GM19397 (cell line): Measurements from ENCODE around the gene FLT4.

ENCODE experiments used
- ATAC-seq: cut with Tn5 transposase; IDR thresholded peaks from one replicate; pipeline ENCODE4 v1.9.1; 2021; ENCODE audit warnings: mild to moderate bottlenecking, moderate library complexity; ENCODE audit not compliant: unreplicated experiment

FLT4 gene

DNA sequence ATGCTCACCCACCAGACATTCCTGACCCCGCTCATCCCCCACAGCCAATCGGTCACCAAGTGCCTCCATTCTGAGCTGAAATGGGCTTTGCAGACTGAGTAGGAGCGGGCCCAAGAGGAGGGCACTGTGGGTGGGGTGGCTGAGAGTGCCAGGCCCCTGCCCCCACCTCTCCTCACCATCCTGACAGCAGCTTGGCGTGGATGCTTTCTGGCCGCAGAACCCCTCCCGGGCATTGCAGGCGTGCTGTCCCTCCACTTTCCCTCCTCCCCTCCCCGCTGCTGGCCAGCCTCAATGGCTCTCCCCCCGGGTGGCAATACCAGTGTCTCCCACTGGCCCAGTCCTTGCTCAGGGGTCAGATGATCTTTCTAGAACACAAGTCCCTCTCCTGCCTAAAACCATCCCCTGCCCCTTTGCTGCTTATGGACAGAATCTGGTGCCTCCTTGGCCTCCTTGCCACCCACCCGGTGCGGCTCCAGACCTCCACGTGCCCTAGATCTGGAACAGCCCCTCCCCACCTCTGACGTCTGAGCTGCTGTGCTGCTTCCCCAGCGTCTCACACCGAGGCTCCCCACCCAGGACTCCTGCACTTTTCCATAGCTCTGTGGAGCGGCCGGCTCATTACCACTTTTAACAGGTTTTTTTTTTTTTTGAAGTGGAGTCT is 6.1 kb downstream of the FLT4 start:
- no peak for ATAC-seq

DNA sequence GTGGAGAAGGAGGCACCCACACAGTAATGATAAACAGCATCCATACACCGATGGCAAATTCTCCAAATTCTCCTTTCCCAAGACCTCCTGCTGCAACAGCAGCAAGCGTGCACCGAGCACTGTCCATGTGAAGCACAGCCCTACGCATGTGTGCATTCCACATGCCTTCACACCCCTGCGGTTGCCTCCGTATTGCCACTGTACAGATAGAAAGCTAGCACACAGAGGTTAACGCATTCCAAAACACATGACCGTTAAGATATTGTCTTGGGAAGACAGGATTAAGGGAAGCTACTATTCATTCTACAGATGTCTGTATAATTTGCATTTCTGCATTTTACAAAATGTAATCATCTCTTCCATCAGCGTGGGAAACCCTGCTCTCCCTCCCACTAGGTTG is 6.6 kb downstream of the FLT4 start:
- ATAC-seq: no peak

DNA sequence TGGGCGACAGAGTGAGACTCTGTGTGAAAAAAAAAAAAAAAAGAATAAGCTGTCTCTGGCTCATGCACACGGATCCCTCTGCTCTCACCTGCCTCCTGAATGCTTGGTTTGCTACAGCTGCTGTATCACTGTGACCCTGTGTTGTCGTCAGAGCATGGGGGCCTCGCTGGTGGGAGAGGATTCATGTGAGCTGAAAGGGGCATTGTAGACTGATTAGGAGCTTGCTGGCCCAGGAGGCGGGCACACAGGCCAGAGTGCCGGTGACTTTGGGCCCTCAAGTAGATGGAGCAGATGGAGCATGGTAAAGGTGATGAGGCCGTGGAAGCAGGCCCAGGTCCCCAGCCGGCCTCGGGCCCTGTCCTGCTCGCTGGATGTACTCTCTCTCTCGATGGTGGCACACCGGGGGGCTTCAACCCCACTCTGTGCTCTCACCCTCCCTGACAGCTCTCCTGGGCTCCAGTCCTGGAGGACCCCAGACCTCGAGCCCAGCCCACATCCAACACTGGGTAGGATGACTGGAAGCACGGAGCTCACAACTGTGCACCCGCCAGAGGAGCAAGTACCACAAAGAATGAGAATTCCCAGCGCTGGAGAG is 7.1 kb downstream of the FLT4 start:
- no peak for ATAC-seq

DNA sequence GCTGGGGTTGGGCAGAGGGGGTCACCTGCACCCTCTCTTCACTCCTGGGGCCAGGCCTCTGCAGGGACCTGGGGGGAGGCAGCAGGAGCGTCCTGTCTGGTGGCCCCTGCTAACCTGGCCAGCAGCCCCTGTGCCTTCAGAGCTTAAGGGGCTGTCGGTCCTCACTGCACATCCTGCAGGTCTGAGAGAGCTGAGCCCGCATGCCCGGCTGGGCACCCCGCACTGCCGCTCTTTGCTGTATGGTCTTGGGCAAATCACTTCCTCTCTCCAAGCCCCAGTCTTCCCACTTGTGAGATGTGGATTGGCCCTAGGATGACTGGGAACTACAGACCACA is 7.9 kb downstream of the FLT4 start:
- no peak for ATAC-seq

DNA sequence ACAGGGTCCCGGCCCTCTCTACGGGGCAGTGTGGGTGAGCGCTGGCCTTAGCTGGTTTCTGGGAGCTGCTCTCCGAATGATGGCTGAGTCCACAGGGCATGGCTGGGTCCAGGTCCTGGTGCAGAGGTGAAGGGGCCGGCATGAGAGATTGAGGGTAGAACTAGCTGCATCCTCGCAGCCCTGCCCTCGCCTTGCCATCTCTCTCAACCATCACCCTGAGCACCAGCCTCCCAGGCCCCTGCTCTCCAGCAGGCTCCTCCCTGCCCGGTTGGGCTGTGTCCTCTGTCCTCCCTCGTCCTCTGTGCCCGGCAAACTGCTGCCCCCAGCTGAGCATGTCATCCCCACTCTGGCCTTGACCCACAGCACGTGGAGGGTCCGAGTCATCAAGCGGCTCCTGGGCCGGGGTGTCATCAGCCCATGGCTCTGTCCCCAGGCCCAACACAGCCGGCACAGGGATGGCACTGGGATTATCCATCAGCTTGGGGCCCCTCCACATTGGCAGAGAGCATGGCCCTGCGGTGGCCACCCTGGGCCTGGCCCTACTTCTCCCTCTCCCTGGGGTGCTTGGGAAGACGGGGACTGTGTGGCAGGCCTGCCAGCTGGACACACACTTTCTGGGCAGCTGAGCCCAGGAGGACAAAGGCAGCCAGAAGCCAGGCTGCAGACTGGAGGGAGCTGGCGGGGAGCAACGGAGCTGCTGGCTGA is 8.4 kb downstream of the FLT4 start:
- no peak for ATAC-seq

DNA sequence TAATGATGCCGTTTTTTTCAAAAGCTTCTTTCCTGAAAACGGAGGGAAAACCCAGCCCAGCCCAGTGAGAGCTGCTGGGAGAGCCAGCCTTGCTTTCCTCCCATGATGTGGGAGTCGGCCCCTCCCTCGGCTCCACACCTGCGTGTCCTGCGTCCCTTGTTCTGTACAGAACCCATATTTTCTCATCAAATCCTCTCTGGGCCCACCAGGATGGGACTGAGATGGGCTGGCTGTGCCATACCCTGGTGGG is 8.9 kb downstream of the FLT4 start:
- ATAC-seq: no peak

DNA sequence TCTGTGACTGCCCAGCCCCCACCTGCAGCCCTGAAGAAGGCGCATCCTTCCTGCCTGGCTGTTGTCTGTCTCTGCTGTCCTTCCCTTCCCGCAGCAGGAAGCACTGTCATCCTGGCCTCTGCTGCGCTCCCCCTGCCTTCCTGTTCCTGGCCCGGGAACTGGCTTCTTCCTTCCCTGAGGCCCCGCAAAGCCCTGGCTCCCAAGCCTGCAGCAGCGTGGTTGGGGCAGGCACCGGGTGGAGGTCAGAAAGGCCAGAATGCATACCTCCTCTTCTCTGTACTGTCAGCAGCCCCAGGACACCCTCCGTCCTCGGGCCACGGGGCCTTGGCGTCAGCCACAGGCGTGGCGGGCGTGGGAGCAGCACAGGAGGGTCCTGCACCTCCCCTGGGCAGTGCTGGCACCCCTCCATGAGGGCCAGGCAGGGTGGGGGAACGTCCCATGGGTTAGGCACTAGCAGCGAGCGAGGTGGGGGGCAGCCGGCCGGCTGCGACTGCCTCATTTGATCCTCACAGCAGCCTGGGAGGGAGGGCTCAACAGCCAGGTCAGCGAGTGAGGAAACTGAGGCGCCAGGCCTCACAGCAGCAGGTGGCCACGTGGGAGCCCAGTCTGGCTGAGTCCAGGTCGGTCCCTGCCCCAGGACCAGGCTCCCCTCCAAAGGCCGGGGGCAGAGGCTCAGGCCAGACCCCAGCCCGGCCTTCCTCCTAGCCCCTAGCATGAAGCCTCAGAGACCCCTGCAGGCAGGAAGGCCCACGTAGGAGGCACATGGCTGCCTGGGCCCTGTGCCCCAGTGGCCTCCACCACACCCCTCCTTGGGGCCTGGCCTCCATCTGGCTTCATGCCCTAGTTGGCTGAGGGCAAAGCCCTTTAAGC is 9.4 kb downstream of the FLT4 start:
- no peak for ATAC-seq

DNA sequence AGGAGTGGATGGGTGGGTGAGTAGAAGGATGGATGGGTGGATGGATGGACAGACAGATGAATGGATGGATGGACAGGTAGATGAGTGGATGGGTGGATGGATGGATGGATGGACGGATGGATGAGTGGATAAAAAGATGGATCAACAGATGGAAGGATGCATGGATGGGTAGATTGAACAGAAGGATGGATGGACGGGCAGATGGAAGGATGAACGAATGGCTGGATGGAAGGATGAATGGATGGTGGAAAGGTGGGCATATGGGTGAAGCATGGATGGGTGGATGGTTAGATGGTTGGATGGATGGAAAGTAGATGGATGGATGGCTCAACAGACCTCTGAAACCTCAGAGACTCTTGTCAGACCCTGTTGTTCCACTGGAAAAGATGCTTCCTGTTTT is 10.1 kb downstream of the FLT4 start:
- no peak for ATAC-seq

DNA sequence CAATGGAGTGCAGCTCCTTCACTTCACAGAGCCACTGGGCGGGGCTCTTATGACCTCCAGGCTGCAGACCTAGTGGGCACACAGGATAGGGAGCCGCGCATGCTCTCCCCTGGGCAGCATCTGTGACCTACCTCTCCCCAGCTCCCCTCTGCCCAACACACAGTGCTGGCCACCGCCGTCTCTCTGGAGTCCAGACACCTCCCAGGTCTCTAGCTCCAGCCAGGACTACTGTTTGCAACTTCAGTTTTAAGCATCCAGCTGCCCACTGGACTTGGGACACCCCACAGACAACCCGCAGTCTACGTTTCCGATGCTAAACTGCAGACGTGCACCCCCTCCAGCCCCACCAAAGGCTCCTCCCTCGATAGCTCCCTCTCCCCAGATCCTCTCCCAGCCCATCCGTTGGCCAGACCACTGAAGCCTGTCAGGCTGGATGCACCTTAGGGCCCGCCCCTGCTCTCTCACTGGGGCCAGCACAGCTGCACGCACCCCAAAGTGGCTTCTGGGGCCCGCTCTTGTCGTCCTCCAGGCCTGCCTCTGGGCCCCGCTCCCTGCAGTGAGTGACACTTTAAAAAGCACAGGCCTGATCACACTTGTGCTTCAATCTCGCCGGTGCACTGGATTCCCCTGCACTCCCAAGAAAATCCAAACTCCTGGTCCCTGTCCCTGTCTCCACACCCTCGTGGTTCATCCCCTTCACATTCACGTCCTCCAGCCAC is 11.3 kb downstream of the FLT4 start:
- ATAC-seq: no peak

DNA sequence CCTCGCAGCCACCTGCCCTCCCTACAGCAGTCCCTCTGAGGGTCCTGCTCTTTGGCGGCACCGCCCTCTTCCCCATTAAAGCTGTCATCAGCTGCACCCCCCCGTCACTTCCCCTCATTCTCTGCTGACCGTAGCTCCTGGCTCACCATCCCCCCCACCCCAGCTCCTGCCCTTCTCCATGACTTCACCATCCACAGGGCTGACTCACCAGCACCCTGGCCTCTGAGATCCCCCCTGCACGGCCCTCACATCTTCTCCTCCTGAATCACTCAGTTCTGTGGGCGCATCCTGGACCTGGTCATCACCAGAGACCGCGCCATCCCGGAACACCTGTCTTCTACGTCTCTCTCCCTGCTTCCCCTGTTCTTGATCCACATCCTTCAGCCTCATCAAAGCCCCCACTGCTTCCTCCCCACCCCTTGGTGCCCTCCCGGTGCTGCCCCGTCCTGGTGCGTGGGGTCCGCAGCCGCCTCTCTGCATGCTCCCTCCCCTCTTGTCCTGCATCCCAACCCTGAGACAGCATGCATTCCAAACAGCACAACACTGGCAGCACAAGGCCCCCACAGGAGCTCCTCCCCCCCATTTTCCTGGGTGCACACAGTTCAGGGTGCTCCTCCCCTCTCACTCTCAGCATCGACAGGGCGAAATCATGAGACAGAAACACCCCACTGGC is 12.9 kb downstream of the FLT4 start:
- ATAC-seq: no peak

DNA sequence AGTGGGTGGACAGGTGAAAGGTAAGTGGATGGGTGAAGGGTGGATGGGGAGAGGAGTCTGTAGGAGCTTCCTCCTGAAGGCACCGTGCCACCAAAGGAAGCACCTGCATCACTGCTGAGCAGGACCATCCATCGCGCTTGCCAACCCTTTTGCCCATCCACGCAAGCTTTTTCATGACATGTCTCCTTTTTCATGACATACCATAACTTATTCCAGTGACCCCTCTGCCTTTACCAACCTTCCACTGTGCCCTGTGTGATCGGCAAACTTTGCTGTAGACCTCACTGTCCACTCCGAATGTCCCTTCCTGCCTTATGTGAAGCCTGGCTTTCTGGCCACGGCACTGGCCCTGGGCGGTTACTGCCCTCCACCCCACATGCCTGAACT is 13.4 kb downstream of the FLT4 start:
- ATAC-seq: no peak

DNA sequence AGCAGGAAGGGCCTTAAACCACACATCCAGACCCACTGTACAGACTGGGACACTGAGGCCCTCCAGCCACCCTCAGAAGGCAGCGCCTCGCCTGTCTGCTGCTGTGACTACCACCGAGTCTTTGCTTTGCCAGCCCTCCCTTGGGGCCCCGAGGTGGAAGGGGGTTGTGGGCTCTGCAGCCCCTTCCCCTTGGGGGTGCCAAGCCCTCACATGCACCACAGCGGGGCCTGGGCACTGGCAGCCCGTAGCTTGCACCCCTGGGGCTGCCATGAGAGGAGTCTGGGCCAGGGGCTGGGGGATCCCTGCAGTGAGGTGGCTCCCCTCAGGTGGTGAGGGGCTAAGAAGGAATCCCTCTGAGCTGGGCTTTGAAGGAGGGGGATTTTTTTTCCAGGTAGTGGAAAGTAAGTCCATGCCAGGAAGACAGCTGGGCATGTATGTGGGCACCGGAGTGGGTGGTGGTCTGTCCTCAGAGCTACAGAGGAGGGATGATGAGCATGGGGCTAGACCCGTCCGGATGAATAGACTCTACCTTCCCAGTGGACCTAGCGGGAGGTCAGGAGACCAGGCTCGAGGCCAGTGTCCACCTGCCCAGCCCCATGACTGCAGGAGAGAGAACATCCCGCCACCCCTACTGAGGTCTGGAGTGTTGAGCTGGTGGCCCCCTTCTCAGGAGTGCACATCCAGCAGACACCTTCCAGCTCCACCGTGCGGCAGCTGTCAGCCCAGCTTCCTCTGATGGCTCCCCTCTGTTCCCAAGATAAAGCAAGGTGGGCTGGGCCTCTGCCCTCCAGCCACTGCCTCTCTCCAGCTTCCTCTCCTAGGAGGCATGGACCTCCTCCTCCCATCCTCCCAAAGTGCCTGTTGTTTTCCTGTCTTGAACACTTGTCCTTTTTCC is 15.9 kb downstream of the FLT4 start:
- ATAC-seq: no peak

DNA sequence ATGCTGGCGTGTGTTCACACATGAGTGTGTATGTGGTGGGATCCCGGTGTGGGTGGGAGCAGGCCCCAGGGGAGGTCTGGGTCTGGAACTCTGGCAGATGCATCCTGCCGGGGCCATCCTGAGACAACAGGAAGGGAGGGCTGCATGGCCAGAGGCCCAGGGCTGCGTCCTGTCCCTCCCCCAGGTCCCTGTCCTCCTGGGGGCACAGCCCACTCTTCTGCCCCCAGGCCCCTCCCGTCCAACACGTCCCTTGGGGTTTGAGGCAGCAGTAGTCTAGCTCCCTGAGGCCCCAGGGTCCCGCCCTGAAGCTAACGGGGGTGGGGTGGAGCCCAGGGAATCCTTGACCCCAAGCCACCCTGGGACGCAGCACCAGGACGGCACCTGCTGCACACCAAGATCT is 16.6 kb downstream of the FLT4 start:
- no peak for ATAC-seq

DNA sequence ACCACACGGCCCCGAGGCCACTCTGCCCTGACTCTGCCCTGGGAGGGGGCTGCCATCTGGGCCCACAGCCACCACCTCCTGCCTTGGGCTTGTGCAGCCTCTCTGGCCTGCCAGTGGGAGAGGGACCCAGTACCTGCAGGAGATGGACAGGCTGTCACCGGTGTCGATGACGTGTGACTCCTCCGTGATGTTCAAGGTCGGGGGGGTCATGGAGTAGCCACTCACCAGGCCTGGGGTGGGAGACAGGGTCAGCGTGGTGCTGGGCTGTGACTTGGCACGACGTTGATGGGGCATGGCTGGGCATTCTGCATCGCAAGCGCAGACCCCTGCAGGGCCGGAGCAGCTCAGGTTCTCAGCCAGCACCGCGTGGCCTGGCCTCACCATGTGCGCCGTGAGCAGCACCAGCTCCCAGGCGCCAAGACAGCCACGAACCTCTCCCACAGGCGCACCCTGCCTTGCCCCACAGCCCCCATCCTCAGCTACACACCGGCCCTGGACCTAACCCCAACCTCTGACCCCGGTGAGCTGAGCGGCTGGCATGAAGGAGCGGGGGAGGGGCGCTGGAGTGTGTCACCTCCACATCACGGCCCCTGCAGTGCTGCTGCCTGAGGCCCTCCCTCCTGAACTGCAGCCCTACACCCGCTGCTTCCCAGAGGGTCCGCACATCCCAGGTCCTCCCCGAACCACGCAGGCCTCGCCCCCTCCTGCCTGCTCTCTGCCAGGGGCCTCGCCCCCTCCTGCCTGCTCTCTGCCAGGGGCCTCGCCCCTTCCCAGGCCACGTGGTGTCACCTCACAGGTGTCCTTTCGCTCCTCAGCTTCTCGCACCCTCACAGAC is 17.6 kb downstream of the FLT4 start:
- no peak for ATAC-seq

DNA sequence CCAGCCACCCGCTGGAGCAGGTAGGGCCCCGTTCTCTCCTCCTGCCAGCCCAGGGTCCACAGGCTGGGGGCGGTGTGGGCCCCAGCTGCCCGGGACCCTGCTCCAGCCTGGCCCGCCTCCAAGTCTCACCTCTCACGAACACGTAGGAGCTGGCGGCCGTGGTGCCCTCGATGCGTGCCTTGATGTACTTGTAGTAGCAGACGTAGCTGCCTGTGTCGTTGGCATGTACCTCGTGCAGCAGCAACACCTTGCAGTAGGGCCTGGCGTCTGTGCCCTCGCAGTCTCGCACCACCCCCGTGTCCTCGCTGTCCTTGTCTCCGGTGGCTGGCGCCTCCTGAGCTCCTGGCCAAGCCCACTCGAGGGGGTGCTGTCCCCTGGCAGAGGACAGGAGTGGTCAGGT is 19.0 kb downstream of the FLT4 start:
- ATAC-seq: no peak

DNA sequence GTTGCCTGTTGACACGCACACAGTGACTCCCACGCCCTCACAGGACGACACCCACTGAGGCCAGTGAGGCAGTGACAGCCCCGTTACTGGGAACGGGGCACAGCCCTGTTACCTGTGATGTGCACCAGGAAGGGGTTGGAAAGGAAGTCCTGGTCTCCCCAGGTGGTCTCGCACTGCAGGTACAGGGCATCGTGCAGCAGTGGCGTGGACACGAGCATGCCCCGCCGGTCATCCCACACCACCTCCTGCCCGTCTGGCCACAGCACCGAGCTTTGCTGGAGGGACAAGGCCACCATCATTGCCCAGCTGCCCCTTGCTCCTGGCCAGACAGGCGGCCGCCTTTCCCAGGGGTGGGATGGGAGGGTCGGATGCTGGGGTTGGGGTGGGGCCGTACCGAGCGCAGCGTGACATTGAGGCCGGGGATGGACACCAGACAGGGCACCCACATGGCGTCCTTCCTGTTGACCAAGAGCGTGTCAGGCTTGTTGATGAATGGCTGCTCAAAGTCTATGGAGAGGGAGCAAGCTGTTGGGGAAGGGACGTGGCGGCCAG is 19.5 kb downstream of the FLT4 start:
- no peak for ATAC-seq

DNA sequence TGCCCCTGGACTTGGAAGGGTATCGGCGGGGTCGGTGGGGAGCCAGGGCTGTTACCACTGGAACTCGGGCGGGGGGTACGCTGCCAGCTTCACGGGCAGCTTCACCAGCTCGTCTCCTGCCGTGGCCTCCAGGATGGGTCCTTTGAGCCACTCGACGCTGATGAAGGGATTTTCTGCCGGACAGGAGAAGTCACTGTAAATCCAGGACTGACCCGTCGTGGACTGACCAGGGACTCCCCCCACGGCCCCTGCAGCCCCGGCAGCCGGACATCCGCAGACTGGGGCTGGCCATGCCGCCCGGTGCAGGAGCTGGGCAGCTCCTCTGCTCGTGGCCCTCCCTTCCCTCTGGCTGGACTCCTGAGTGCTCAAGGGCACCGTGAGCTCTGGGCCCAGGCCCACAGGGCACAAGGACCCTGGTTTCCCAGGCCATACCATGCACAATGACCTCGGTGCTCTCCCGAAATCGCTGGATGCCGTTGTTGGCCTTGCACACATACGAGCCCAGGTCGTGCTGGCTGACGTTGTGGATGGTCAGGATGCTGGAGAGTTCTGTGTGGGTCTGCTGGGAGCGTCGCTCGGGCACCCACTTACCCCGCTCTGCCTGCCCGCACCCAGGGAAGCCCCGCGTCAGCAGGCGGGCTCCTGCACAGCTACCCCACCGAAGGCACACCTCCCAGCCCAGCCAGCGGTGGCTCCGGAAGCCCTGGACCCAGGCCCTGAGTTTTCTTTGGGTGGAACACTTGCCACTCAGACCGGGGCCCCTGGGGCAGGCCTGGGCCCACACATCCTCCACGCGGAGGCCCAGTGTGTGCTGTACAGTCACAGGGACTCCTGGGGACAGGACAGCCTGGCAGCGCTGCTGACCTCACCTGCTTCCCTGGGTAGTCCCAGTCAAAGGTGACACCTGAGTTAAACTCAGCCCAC is 20.3 kb downstream of the FLT4 start:
- ATAC-seq: no peak

DNA sequence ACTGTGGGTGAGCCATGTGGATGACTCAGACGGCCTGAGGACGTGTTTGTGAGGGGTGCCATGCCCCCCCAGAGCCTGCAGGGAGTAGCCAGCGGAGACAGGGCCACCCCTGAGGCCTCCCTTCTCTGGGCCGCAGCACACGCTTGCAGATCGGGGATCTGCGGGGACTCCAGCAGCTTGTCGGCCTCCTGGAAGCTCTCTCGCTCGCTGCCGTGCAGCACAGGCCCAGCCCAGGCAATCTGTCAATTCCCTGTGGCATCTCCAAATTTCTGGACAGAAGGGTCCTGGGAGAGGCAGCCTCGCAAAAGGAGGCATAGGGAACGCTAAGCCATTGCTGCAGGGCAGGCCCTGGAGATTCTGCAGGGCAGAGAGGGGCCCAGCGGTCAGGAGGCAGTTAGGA is 21.2 kb downstream of the FLT4 start:
- ATAC-seq: no peak
